IgD-negative memory B cell (primary cell): ENCODE measurements around the gene KCP. TPM values are rescaled to one million over a fixed set of nuclear protein-coding genes. Genes with fewer than 3 reads are reported as not detected.

Experiments
- H3K27ac Mint-ChIP-seq, 3 donors: one replicate each; pipeline ENCODE4 v1.8.0; 2020 to 2022; ENCODE audit warnings: mild to moderate bottlenecking in 3 of 3, mixed read lengths in 3 of 3, moderate library complexity in 1 of 3
- H3K27me3 Mint-ChIP-seq: one replicate; pipeline ENCODE4 v1.8.0; 2021; ENCODE audit warnings: mixed read lengths
- H3K36me3 Mint-ChIP-seq: one replicate; pipeline ENCODE4 v1.8.0; 2020; ENCODE audit warnings: mild to moderate bottlenecking, mixed read lengths
- H3K4me1 Mint-ChIP-seq, 3 donors: one replicate each; pipeline ENCODE4 v1.8.0; 2020 to 2022; ENCODE audit warnings: mixed read lengths in 3 of 3, mild to moderate bottlenecking in 1 of 3
- H3K4me3 Mint-ChIP-seq, 4 donors: one replicate each; pipeline ENCODE4 v1.8.0; 2020 to 2022; ENCODE audit warnings: mild to moderate bottlenecking in 4 of 4, mixed read lengths in 4 of 4, moderate library complexity in 3 of 4
- H3K9me3 Mint-ChIP-seq, 3 donors: one replicate each; pipeline ENCODE4 v1.8.0; 2020 to 2021; ENCODE audit warnings: mixed read lengths in 3 of 3, mild to moderate bottlenecking in 1 of 3
- polyA plus RNA-seq: library from polyadenylated mRNA; unstranded; fragments of 300-500 nt; fragmentation: Illumina TruSeq; gene quantifications from one replicate; pipeline ENCODE4 v1.2.3, GENCODE V29; 2021

Gene KCP
- polyA plus RNA-seq, 1 donor from 2014 or later = 0.26 TPM

GRCh38 chr7:128838981-128839731 lies 71.4 kb downstream of the KCP start:
- H3K4me3 Mint-ChIP-seq = peak overlapping the region in 1 of 4 donors; percentile 4
- H3K9me3 Mint-ChIP-seq = no peaks in the 10 kb centered on the region
- H3K36me3 Mint-ChIP-seq = no peaks in the 10 kb centered on the region
- peaks cover 3 to 9% (median 6%) of the 10 kb centered on the region in 3 donors for H3K4me1 Mint-ChIP-seq
- peak overlapping the region in 1 of 3 donors; percentile 81 for H3K27ac Mint-ChIP-seq
- H3K27me3 Mint-ChIP-seq = peaks cover 1% of the 10 kb centered on the region

GRCh38 chr7:128838109-128838779 lies 72.3 kb downstream of the KCP start:
- Mint-ChIP-seq H3K36me3 (no peaks in the 10 kb centered on the region), H3K27me3 (peaks cover 4% of the 10 kb centered on the region), H3K4me3 (no peak overlapping the region), H3K4me1 (peaks cover 3 to 9% (median 6%) of the 10 kb centered on the region in 3 donors), H3K27ac (no peak overlapping the region), H3K9me3 (no peaks in the 10 kb centered on the region)

DNA sequence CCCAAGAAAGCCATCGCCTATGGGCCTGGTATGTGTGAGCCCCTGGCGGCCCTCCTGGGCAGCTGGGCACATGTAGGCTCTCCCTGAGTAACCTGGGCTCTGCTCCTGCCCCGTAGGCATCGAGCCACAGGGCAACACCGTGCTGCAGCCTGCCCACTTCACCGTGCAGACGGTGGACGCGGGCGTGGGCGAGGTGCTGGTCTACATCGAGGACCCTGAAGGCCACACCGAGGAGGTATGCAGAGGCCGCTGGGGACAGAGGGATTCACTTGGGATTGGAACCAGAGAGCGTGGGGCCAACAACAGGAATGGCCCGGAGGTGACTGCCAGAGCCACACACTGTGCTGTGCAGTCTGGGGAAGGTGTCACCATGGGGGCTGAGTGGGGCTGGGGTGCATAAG lies 73.0 kb downstream of the KCP start:
- Mint-ChIP-seq H3K36me3 (no peaks in the 10 kb centered on the region), H3K9me3 (no peaks in the 10 kb centered on the region), H3K4me3 (no peak overlapping the region)

GRCh38 chr7:128836729-128837348 lies 73.7 kb downstream of the KCP start:
- Mint-ChIP-seq H3K36me3 (no peaks in the 10 kb centered on the region), H3K27ac (peak overlapping the region in 1 of 3 donors; percentile 93), H3K9me3 (no peaks in the 10 kb centered on the region), H3K27me3 (peaks cover 4% of the 10 kb centered on the region), H3K4me1 (peaks cover 2 to 10% (median 6%) of the 10 kb centered on the region in 3 donors), H3K4me3 (no peak overlapping the region)

More for the DNA sequence above, 73.0 kb downstream of the KCP start:
- no peak overlapping the region for H3K27ac Mint-ChIP-seq
- peaks cover 3 to 9% (median 6%) of the 10 kb centered on the region in 3 donors for H3K4me1 Mint-ChIP-seq
- H3K27me3 Mint-ChIP-seq = peaks cover 4% of the 10 kb centered on the region

DNA sequence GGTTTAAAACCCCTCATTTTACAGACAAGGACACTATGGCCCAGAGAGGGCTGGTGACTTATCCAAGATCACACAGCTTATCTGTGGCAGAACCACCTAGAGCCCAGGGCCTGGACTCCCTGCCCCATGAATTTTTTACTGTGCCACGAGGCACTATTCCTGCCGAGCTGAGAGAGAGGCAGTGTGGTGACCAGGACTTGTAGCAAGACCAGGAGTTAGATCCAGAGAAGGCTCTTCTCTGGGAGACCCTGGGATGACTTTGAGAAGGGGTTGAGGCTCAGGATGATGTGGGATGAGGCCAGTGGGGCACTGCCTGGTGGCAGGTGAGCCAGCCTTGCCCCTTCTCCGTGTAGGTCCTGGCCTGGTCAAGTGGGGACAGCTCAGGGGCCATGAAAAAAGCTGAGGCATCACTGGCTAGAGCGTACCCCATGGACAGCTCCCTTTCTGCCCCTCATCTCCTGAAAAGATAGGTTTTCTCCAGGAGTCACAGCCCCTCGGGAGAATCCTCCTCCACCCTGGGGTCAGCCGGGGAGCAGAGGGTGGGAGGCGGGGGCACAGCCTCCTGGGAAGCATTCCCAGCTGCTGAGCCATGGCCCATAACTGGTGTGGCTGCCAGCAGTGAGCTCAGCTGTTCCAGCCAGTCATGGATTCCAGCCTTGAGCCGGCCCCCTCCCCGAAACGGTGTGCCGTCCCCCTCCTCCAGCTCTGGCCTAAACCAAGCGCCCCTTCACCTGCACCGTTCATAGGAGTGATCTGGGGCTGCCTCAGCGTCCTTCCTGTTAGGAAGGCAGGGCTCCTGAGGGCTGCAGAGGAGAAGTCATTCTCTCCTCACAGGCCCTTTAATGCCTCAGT lies 74.5 kb downstream of the KCP start:
- Mint-ChIP-seq H3K9me3 (no peaks in the 10 kb centered on the region), H3K27me3 (peaks cover 8% of the 10 kb centered on the region), H3K27ac (peak overlapping the region in 1 of 3 donors; percentile 93), H3K4me1 (peaks cover 0 to 5% (median 2%) of the 10 kb centered on the region in 3 donors), H3K36me3 (no peaks in the 10 kb centered on the region), H3K4me3 (no peak overlapping the region)

- Mint-ChIP-seq H3K36me3 (no peaks in the 10 kb centered on the region), H3K9me3 (no peaks in the 10 kb centered on the region), H3K4me3 (no peak overlapping the region), H3K27ac (no peak overlapping the region), H3K27me3 (peaks cover 14% of the 10 kb centered on the region), H3K4me1 (peaks cover 4 to 6% (median 4%) of the 10 kb centered on the region in 3 donors)
Observed at GRCh38 chr7:128835231-128835751, 75.2 kb downstream of the KCP start.

- Mint-ChIP-seq H3K9me3 (peaks cover 0 to 3% (median 0%) of the 10 kb centered on the region in 3 donors), H3K4me1 (peaks cover 6 to 9% (median 8%) of the 10 kb centered on the region in 3 donors), H3K27me3 (peaks cover 21% of the 10 kb centered on the region), H3K4me3 (no peak overlapping the region), H3K27ac (no peak overlapping the region), H3K36me3 (no peaks in the 10 kb centered on the region)
Observed at GRCh38 chr7:128833946-128834325, 76.6 kb downstream of the KCP start.

- peaks cover 25% of the 10 kb centered on the region for H3K27me3 Mint-ChIP-seq
- H3K36me3 Mint-ChIP-seq = no peaks in the 10 kb centered on the region
- H3K9me3 Mint-ChIP-seq = peaks cover 0 to 3% (median 0%) of the 10 kb centered on the region in 3 donors
- H3K4me1 Mint-ChIP-seq = peaks cover 6 to 9% (median 8%) of the 10 kb centered on the region in 3 donors
- no peak overlapping the region for H3K4me3 Mint-ChIP-seq
- no peak overlapping the region for H3K27ac Mint-ChIP-seq
Observed at GRCh38 chr7:128833148-128833945, 77.2 kb downstream of the KCP start.

GRCh38 chr7:128832880-128833147 lies 77.7 kb downstream of the KCP start:
- peaks cover 6 to 9% (median 8%) of the 10 kb centered on the region in 3 donors for H3K4me1 Mint-ChIP-seq
- H3K27me3 Mint-ChIP-seq = peaks cover 31% of the 10 kb centered on the region
- H3K36me3 Mint-ChIP-seq = no peaks in the 10 kb centered on the region
- peaks cover 0 to 3% (median 0%) of the 10 kb centered on the region in 3 donors for H3K9me3 Mint-ChIP-seq
- no peak overlapping the region for H3K27ac Mint-ChIP-seq
- no peak overlapping the region for H3K4me3 Mint-ChIP-seq

GRCh38 chr7:128831994-128832879 lies 78.3 kb downstream of the KCP start:
- no peak overlapping the region for H3K27ac Mint-ChIP-seq
- peaks cover 6 to 9% (median 8%) of the 10 kb centered on the region in 3 donors for H3K4me1 Mint-ChIP-seq
- no peaks in the 10 kb centered on the region for H3K36me3 Mint-ChIP-seq
- peak overlapping the region in 1 of 4 donors; percentile 76 for H3K4me3 Mint-ChIP-seq
- peaks cover 0 to 3% (median 0%) of the 10 kb centered on the region in 3 donors for H3K9me3 Mint-ChIP-seq
- peaks cover 35% of the 10 kb centered on the region for H3K27me3 Mint-ChIP-seq

DNA sequence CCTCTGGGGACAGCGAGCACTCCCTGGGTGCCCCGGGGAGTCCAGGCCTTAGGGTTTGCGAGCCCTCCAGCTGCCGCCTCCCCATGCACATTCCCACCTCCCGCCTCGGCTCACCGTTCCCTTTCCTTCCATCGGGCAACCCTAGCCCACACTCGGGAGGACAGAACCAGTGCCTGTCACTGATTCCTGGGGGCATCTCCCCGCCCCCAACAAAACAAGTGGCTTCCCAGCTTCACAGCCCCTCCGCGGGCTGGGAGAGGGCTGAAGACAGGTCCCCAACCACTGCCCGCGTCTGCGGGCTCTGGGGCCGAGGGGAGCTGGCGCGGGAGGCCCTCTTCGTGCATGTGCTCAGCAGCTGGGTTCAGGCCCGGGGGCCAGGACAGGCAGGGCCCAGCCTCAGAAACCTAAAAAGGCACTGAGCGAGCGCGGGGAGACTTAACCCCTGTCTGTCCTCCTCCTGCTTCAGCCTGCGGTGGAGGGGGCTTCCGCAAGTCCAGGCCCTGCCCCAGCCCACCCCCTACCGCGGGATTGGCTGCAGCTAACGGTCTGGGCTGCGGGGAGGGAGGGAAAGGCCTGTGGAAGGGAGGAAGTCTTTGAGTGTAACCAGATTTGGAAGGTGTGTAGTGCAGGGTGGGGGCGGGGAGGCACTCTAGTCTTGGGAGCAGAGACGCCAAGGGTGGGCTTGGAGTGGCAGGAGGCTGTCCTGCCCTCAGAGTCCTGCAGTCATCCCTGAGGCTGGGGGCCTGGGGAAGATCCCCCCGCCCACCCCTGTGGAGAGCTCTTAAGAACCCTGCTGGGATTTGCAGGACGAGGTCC lies 79.1 kb downstream of the KCP start:
- Mint-ChIP-seq H3K9me3 (peaks cover 0 to 3% (median 0%) of the 10 kb centered on the region in 3 donors), H3K27me3 (peaks cover 44% of the 10 kb centered on the region), H3K27ac (no peak overlapping the region), H3K4me3 (peak overlapping the region in 3 of 4 donors; percentile 29 to 91 (median 68)), H3K4me1 (peaks cover 6 to 13% (median 8%) of the 10 kb centered on the region in 3 donors), H3K36me3 (no peaks in the 10 kb centered on the region)
